ENCODE results near the gene EHD2. TPM values are rescaled to one million over a fixed set of nuclear protein-coding genes. Genes with fewer than 3 reads are reported as not detected.

The EHD2 gene
- total and polyA plus RNA-seq, 12 donors: 5.8 to 170 (median 102) TPM

GRCh38 chr19:47702671-47703070 lies 10.6 kb upstream of the EHD2 start:
- H3K27ac ChIP-seq: no peak overlapping the region
- H3K4me1 ChIP-seq (replicated peaks in 1 of 2): peaks cover 3% of the 10 kb centered on the region in 2 donors
- no peak for DNase-seq
- intact Hi-C loops (cut with DNase I): loop anchor here in 1 of 2 donors (10.0 kb wide), 1 partner anchor 168 kb away; no protein-coding TSS in a partner anchor
- H3K36me3 ChIP-seq (replicated peaks in 1 of 2): peaks cover 0 to 39% of the 10 kb centered on the region in 2 donors
- H3K9me3 ChIP-seq (replicated peaks in 1 of 3): no peaks in the 10 kb centered on the region
- WGBS, 4 donors: 70 to 85% (median 77%) methylated on average over 8 to 18 of the region's 18 CpGs
- no peak for TF ChIP-seq POLR2A (IDR thresholded peaks at IDR 0.05)
- no peak for TF ChIP-seq CTCF (IDR thresholded peaks at IDR 0.05)
- no peak overlapping the region for H3K4me3 ChIP-seq
- H3K27me3 ChIP-seq: no peaks in the 10 kb centered on the region

GRCh38 chr19:47703301-47703700 lies 9.9 kb upstream of the EHD2 start:
- Histone ChIP-seq H3K27me3 (no peaks in the 10 kb centered on the region), H3K4me3 (no peak overlapping the region), H3K4me1 (replicated peaks in 1 of 2) (no peaks in the 10 kb centered on the region), H3K36me3 (replicated peaks in 1 of 2) (peaks cover 0 to 39% of the 10 kb centered on the region in 2 donors), H3K27ac (no peak overlapping the region), H3K9me3 (replicated peaks in 1 of 3) (no peaks in the 10 kb centered on the region)
- intact Hi-C loops (cut with DNase I): loop anchor here in 1 of 2 donors (10.0 kb wide), 1 partner anchor 168 kb away; no protein-coding TSS in a partner anchor
- DNase-seq: no peak
- no peak for TF ChIP-seq POLR2A (IDR thresholded peaks at IDR 0.05)
- no peak for TF ChIP-seq CTCF (IDR thresholded peaks at IDR 0.05)
- WGBS, 4 donors: 92 to 98% (median 95%) methylated on average over 5 of the region's 5 CpGs

- H3K4me3 ChIP-seq: no peak overlapping the region
- H3K9me3 ChIP-seq (replicated peaks in 1 of 3): no peaks in the 10 kb centered on the region
- no peak overlapping the region for H3K27ac ChIP-seq
- H3K36me3 ChIP-seq (replicated peaks in 1 of 2): peaks cover 0 to 32% of the 10 kb centered on the region in 2 donors
- no peak for DNase-seq
- no peaks in the 10 kb centered on the region for H3K4me1 ChIP-seq (replicated peaks in 1 of 2)
- WGBS, 4 donors: 92 to 95% (median 92%) methylated on average over 10 to 11 of the region's 11 CpGs
- TF ChIP-seq POLR2A (IDR thresholded peaks at IDR 0.05) (no peak), CTCF (IDR thresholded peaks at IDR 0.05) (no peak)
- intact Hi-C loops (cut with DNase I): loop anchor here in 1 of 2 donors (10.0 kb wide), 1 partner anchor 169 kb away; no protein-coding TSS in a partner anchor
- H3K27me3 ChIP-seq: no peaks in the 10 kb centered on the region
Observed at GRCh38 chr19:47704024-47704423, 9.2 kb upstream of the EHD2 start.

GRCh38 chr19:47704656-47705055 lies 8.6 kb upstream of the EHD2 start:
- H3K36me3 ChIP-seq (replicated peaks in 1 of 2): peaks cover 0 to 27% of the 10 kb centered on the region in 2 donors
- DNase-seq: no peak
- intact Hi-C loops (cut with DNase I): loop anchor here in 1 of 2 donors (10.0 kb wide), 1 partner anchor 170 kb away; no protein-coding TSS in a partner anchor
- no peak overlapping the region for H3K4me3 ChIP-seq
- no peaks in the 10 kb centered on the region for H3K4me1 ChIP-seq (replicated peaks in 1 of 2)
- H3K27me3 ChIP-seq: no peaks in the 10 kb centered on the region
- TF ChIP-seq POLR2A (IDR thresholded peaks at IDR 0.05) (no peak), CTCF (IDR thresholded peaks at IDR 0.05) (no peak)
- H3K9me3 ChIP-seq (replicated peaks in 1 of 3): no peaks in the 10 kb centered on the region
- no peak overlapping the region for H3K27ac ChIP-seq
- WGBS, 4 donors: 93 to 100% (median 97%) methylated on average over 3 of the region's 3 CpGs
